ENCODE measurements around the gene TRIM54.
"Not testable (repeated sequence)": the region's sequence is repeated elsewhere in the genome, so short reads cannot be mapped to it uniquely, and the experiment has no call there.

Gene TRIM54

DNA sequence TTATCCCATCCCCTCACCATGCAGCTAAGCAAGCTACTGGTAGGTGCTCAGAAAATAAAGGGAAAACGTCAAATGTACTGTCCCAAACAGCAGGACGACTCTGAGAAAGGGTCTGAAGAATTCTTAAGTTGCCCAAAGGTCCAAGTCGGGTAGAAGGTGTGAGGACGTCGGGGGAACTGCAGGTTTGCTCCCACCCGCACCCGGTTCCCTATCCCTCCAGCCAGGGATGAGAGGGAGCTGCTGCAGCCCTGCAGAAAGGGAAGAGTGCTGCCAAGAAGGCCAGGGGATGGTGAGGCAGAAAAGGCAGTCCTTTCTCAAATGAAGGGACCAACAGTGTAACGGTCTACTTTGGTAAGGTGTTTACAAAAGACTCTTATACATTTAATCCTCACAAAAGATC, 32.9 kb downstream of the TRIM54 start:
- TF ChIP-seq CTCF (conservative IDR thresholded peaks at IDR 0.05; ENCODE audit: low read depth, low read length), result no peak
- no peak for DNase-seq (ENCODE audit: low read depth)
- H3K4me3 ChIP-seq (ENCODE audit: low read length), result no peak overlapping the region

DNA sequence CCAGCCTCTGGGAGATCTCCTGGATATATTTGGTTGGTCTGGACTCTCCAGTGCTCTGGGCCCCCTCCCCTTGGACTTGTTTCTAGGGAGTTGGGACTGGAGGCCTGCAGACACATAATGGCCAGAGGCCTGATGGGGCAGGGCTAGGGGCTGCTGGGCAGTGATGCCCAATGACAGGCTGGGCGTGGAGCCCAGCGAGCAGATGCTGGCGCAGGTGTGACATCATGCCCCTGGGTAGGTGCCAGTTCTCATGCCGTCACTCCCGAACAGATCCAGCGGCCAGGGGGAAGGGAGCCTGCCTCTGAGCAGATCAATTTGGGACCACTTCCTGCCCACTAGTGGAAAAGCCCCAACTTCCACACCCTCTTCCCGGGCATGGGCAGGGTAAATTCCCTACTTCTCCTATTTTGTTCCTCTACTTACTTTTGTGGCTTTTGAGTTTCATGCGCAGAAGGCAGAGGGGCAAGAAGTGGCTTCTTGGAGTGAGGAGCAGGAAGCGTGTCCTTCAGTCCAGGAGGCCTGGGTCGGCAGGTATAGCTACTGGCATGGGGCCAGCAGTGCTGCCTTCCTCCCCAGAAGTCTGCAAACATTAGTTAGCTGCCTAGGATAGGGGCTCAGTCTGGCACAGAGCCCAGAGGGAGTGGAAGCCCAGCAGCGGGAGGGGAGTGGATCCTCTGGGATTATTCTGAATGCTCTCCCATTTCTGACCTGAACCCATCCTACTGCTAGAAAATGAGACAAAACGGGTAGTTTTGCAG, 34.6 kb downstream of the TRIM54 start:
- no peak for TF ChIP-seq CTCF (conservative IDR thresholded peaks at IDR 0.05; ENCODE audit: low read depth, low read length)
- H3K4me3 ChIP-seq (ENCODE audit: low read length), result no peak overlapping the region
- no peak for DNase-seq (ENCODE audit: low read depth)

GRCh38 chr2:27319839-27320238, 37.6 kb downstream of the TRIM54 start:
- not testable (repeated sequence) for H3K4me3 ChIP-seq (ENCODE audit: low read length); DNase-seq (ENCODE audit: low read depth)

- DNase-seq (ENCODE audit: low read depth), result peak; percentile 78
- H3K4me3 ChIP-seq (ENCODE audit: low read length), result no peak overlapping the region
- TF ChIP-seq CTCF (conservative IDR thresholded peaks at IDR 0.05; ENCODE audit: low read depth, low read length), result peak; percentile 71
Observed at GRCh38 chr2:27320958-27321543, 38.8 kb downstream of the TRIM54 start.

DNA sequence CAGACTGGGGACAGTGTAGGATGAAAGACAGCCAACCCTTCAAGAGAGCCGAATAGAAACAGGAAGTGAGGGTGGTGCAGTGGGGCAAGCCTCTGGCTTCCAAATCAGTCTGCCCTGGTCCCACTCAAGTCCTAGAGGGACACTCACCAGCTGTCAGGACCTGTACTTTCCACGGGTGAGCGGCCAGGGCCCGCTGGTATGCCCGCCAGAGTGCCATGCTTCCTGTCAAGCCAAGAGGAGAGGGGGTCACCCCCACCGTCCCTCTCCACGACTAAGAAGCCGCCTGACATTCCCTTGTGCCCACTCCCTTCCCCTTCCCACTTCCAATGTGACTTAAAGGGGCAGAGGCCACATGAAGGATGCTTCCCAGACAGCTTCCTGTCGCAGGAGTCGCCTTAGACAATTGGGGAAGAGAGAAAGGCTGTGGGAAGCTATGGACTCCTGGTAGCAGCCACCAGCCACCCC, 40.1 kb downstream of the TRIM54 start:
- H3K4me3 ChIP-seq (ENCODE audit: low read length), result peak overlapping the region; percentile 93
- no peak for DNase-seq (ENCODE audit: low read depth)
- TF ChIP-seq CTCF (conservative IDR thresholded peaks at IDR 0.05; ENCODE audit: low read depth, low read length), result no peak

GRCh38 chr2:27322766-27323595, 40.8 kb downstream of the TRIM54 start, which contains the start of gene MPV17:
MPV17 (minus strand) TSS chr2:27323097; CDS start chr2:27322517, 580 bp downstream.
- TF ChIP-seq CTCF (conservative IDR thresholded peaks at IDR 0.05; ENCODE audit: low read depth, low read length), result no peak
- H3K4me3 ChIP-seq (ENCODE audit: low read length), result peak within 1 kb of the TSS; percentile 93

GRCh38 chr2:27323596-27324285, 41.5 kb downstream of the TRIM54 start:
- TF ChIP-seq CTCF (conservative IDR thresholded peaks at IDR 0.05; ENCODE audit: low read depth, low read length), result no peak
- peak overlapping the region; percentile 93 for H3K4me3 ChIP-seq (ENCODE audit: low read length)
- DNase-seq (ENCODE audit: low read depth), result no peak

More at GRCh38 chr2:27322766-27323595, 40.8 kb downstream of the TRIM54 start, which contains the start of gene MPV17:
- DNase-seq (ENCODE audit: low read depth), result peak; percentile 80
